GM19324 (cell line): Measurements from ENCODE around the gene TPST2.
A peak's percentile ranks its signal among the peaks of the same experiment; 100 is the strongest.
"Not testable (repeated sequence)": the region's sequence is repeated elsewhere in the genome, so short reads cannot be mapped to it uniquely, and the experiment has no call there.

Experiments
- ATAC-seq: cut with Tn5 transposase; IDR thresholded peaks from one replicate; pipeline ENCODE4 v1.9.1; 2021; ENCODE audit warnings: mild to moderate bottlenecking, moderate library complexity; ENCODE audit not compliant: unreplicated experiment, low FRiP score

Gene TPST2

GRCh38 chr22:26536762-26537134 is 53.2 kb downstream of the TPST2 start:
- ATAC-seq: no peak

DNA sequence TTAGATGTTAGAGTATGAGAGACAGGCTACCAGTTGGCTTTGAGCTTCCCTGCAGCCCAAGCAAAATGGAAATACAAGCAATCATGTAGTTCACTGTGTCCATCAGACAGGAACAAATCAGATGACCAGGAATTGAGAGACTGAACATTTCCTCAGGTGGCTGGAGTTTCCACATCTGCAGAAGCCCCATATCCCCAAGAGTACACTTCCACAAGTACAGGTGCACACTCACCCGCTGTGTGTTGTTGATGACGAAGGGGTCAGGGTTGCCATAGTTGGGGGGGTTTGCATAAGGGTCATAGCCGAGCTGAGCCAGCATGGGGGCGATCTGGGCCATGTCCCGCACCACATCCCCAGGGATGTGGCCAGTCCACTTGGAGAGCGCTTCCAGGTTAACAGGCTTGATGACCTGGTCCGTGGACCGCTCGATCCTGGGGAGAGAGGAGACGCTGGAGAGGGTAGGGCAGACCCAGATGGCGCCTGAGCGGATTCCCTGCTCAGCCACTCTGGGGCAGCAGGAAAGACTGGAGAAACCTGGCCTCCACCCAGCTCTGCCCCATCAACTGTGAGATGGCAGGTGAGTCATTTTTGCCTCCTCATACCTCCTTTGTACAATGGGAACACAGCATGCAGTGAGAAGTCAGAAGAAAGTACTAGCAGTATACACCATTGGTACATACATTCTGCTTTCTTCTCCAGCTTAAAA is 53.7 kb downstream of the TPST2 start:
- no peak for ATAC-seq

DNA sequence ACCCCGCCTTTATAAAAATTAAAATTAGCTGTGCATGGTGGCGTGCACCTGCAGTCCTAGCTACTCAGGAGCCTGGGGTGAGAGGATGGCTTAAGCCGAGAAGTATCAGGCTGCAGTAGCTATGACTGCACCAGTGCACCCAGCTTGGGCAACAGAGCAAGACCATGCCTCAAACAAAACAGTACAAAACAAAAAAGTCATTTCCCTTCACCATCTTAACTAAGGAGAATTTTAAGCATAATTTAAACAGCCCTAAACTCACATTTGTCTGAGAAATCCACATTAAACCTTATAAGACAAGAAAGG is 54.4 kb downstream of the TPST2 start:
- no peak for ATAC-seq

DNA sequence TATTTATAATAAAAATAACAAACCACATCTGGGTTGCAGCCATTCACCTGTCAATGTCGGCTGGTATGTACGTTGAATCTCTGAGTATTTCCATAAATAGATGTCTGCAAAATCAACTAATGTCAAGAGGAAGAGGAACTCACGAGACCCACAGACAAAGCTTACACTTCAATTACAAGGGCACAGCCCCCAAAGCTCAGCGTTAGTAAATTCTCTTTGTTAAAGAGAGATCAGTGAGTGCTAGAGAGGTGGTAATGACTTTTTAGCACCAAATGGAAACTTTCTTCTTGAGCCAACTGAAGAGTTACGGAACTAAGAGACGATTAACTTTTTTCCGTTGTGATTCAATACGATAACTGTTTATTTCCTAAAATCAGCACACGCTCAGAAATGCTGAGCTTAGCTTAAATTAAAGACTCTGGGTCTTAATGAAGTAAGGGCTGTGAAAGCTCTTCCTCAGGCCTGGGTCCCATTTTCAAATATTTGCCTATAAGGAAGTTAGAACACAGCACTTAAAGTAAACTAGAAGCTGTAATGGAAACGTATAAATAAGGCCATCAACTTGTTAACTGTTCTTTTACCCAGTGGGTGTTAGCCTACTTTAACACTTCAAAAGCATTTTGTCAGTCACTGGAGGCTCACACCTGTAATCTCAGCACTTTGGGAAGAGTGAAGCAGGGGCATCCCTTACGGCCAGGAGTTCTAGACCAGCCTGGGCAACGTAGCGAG is 54.9 kb downstream of the TPST2 start:
- ATAC-seq: no peak

GRCh38 chr22:26534171-26534855 is 55.6 kb downstream of the TPST2 start:
- no peak for ATAC-seq

- ATAC-seq: no peak
These were observed 60.6 kb downstream of the TPST2 start for GRCh38 chr22:26529345-26529744.

GRCh38 chr22:26528518-26528917 is 61.4 kb downstream of the TPST2 start:
- not testable (repeated sequence) for ATAC-seq

- ATAC-seq: no peak
These were observed 62.1 kb downstream of the TPST2 start for GRCh38 chr22:26527574-26528465.

GRCh38 chr22:26527167-26527566 is 62.8 kb downstream of the TPST2 start:
- ATAC-seq: no peak

DNA sequence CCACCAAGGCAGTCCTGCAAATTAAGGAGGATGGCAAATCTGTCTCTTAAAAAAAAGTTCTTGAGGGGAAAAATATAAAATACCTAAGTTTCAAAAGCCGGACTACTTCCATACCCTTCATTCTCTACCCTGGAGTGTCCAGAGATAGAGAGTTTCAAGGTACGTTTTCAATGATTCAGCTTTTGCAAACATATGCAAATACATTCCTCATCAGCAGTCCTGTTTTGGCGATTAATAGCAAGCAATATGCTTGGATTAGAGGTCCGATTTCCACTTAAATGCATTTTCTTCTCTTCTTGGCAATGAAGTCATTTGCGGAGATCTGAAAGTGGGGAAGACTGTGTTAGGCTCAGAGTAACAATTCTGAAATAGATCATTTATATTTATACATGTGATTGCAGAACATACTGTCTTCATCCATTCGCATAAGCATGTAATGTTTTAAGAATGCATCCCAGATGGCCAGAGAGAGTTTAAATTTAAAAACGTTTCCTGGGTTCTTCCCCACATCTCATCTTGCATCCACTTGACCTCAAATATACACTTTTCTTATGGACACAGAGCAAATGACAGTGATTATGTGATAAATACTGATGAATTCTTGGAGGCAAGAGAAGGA is 63.9 kb downstream of the TPST2 start:
- ATAC-seq: no peak

DNA sequence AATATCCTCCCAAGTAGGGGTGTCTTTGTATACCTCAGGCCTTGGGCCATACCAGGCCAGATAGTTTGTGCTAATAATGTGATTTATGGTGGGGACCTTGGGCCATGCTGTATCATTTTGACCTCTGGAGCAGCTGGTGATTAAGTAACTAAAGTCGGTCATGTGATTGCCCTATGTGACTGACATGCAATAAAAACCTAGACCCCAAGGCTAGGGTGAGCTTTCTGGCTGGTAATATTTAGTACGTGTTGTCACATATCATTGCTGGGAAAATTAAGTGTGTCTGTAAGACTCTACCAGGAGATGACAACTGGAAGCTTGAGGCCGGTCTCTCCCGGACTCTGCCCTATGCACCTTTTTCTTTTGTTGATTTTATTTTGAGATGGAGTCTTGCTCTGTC is 65.1 kb downstream of the TPST2 start:
- ATAC-seq: no peak

DNA sequence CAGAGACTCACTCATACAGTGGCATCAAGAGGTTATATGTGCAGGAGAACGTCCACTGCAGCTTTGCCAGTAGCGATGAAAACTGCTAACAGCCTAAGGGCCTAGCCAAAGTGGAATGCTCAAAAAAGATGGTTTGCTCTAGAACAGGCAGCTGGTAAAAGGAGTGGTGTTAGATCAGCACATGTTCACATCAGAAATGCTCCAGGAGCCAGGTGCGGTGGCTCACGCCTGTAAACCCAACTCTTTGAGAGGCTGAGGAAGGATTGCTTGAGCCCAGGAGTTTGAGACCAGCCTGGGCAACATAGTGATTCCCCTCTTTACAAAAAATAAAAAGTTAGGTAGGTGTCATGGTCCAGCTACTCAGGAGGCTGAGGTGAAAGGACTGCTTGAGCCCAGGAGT is 67.3 kb downstream of the TPST2 start:
- ATAC-seq: no peak

- no peak for ATAC-seq
These were observed 67.9 kb downstream of the TPST2 start for GRCh38 chr22:26522012-26522411.

DNA sequence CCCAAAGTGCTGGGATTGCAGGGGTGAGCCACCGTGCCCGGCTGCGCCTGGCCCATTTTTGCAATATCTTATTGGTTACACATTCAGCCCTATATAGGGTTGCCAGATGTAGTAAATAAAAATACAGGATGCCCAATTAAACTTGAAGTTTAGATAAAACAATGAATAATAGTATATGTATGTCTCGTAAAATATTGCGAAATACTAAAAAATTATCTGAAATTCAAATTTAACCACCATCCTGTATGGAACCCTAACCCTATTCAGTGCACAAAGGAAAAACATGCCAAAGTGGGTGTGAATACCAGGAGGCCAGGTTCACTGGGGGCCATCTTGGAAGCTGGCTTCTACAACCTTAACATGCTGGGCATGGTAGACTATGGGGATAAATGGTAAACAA is 72.5 kb downstream of the TPST2 start:
- no peak for ATAC-seq

GRCh38 chr22:26516503-26516902 is 73.4 kb downstream of the TPST2 start:
- no peak for ATAC-seq

DNA sequence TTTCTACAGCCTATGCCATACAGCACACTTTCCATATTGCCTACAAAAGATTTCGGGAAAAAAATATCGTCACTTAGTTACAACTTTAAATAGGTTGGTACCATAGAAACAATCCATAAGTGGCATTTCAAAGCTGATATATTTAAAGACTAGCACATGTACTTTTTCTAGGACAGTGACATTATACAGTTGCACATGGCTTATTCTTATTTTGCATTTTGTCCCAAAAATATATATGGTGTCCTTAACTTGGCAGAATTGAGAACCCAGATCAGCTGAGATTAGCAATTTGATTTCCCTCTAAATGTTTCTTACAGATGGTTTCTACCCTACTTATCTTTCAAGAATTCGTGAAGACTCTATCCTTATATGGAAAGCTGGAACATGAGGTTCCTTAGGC is 74.0 kb downstream of the TPST2 start:
- ATAC-seq: no peak

DNA sequence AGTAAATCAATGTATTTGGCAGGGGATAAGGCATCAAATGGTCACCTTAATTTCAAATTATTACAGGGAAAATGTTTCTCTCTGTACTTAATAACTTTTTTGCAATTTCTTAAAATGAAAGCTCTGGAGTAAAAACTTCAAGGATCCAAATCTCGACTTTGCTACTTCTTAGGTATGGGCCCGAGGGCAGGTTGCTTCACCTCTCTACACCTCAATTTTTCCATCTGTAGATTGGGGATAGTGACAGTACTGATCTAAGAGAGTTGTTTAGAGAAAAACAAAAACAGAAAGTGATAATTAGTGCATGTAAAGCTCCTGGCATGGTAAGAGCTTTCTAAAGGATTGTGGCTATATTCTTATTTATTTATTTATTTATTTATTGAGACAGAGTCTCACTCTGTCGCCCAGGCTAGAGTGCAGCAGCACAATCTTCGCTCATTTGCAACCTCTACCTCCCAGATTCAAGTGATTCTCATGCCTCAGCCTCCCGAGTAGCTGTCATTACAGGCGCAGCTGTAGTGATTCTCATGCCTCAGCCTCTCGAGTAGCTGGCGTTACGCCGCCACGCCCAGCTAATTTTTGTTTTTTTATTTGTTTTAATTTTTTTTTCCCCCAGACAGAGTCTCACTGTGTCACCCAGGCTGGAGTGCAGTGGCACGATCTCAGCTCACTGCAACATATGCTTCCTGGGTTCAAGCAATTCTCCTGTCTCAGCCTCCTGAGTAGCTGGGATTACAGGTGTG is 75.3 kb downstream of the TPST2 start:
- ATAC-seq: no peak

DNA sequence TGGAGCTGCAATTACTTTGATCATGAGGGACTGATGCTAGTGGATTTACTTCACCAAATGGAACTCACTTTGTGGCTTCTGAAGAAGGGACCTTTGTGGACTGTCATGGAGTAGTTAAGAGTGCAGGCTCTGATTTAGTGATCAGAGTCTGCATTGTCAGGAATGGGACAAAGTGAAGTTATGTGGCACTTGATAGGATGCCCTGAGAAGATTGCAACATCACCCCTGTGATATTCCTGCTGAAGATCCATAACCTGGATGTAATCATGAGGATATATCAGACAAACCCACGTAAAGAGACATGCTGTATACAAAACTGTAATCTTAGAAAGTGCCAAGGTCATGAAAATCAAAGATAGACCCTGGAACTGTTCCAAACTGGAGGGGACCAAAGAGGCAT is 76.1 kb downstream of the TPST2 start:
- no peak for ATAC-seq

GRCh38 chr22:26512149-26512793 is 77.7 kb downstream of the TPST2 start, which contains the start of gene TFIP11:
TFIP11 (minus strand) TSS chr22:26512473; CDS start chr22:26510272, 2,201 bp downstream.
- ATAC-seq: peak; percentile 94
